Activated naive CD8-positive, alpha-beta T cell treated with anti-CD3 and anti-CD28 coated beads for 36 hours (primary cell): ENCODE data around the gene RBFOX1. TPM values are rescaled to one million over a fixed set of nuclear protein-coding genes. Genes with fewer than 3 reads are reported as not detected.

Source experiments
- DNase-seq: peaks from one replicate; pipeline ENCODE4 v3.0.0; 2021
- H3K27ac Mint-ChIP-seq: one replicate; pipeline ENCODE4 v1.8.0; 2022; ENCODE audit warnings: mild to moderate bottlenecking, moderate library complexity, mixed read lengths
- H3K27me3 Mint-ChIP-seq: one replicate; pipeline ENCODE4 v1.8.0; 2022; ENCODE audit warnings: mild to moderate bottlenecking, mixed read lengths
- H3K36me3 Mint-ChIP-seq: one replicate; pipeline ENCODE4 v1.8.0; 2021; ENCODE audit warnings: mild to moderate bottlenecking, mixed read lengths
- H3K4me1 Mint-ChIP-seq: one replicate; pipeline ENCODE4 v1.8.0; 2021; ENCODE audit warnings: mixed read lengths
- H3K4me3 Mint-ChIP-seq: one replicate; pipeline ENCODE4 v1.8.0; 2022; ENCODE audit warnings: mild to moderate bottlenecking, moderate library complexity, mixed read lengths
- H3K9me3 Mint-ChIP-seq: one replicate; pipeline ENCODE4 v1.8.0; 2022; ENCODE audit warnings: mixed read lengths
- total RNA-seq, 2 experiments: library from RNA; stranded (reverse); gene quantifications; one replicate each; pipeline ENCODE4 v1.2.3, GENCODE V29; 2021

RBFOX1 gene
- total RNA-seq, 2 experiments from 2014 or later = not detected

DNA sequence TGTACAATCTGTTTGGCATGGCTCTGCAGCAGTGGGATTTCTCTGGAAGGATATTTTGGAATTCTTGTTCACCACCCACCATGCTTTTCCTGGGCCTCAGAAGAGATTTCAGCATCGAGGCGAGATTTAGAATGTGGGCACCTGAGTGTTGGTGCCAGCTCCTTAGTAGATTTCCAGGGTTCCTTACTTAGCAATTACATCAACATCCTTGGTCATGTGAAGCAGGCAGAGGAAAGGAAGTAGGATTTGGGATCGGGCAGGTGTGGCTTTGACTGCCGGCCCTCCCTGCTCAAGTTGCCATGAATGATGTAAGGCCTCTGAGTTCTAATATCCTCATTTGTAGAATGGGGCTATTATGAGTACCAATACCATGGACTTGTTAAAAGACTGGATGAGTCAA is 13.1 kb upstream of the RBFOX1 start:
- no peaks in the 10 kb centered on the region for H3K36me3 Mint-ChIP-seq
- H3K9me3 Mint-ChIP-seq = peaks cover 7% of the 10 kb centered on the region
- H3K4me1 Mint-ChIP-seq = no peaks in the 10 kb centered on the region
- peaks cover 2% of the 10 kb centered on the region for H3K27me3 Mint-ChIP-seq
- H3K27ac Mint-ChIP-seq = no peak overlapping the region
- DNase-seq = no peak
- H3K4me3 Mint-ChIP-seq = no peak overlapping the region

DNA sequence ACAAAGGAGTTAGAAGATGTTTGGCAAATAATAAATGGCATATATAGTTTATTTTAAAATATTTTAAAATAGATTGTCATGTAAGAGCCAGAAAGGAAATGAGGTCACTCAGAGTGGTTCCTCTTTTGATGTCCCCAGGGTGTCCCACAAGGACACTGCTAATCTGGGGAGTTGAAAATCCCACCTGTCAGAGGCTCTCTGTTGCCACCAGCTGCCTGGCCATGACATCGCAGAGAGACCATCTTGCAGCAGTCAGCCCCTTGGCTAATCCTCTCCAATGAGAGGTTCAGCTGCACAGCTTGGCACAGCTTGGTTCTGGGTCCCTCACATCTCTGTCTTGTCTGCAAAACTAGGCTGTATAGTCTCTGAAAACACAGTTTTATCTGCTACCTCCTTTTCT is 11.0 kb upstream of the RBFOX1 start:
- H3K27me3 Mint-ChIP-seq = no peaks in the 10 kb centered on the region
- no peaks in the 10 kb centered on the region for H3K36me3 Mint-ChIP-seq
- H3K9me3 Mint-ChIP-seq = peaks cover 11% of the 10 kb centered on the region
- no peak overlapping the region for H3K4me3 Mint-ChIP-seq
- H3K27ac Mint-ChIP-seq = no peak overlapping the region
- H3K4me1 Mint-ChIP-seq = no peaks in the 10 kb centered on the region
- no peak for DNase-seq

DNA sequence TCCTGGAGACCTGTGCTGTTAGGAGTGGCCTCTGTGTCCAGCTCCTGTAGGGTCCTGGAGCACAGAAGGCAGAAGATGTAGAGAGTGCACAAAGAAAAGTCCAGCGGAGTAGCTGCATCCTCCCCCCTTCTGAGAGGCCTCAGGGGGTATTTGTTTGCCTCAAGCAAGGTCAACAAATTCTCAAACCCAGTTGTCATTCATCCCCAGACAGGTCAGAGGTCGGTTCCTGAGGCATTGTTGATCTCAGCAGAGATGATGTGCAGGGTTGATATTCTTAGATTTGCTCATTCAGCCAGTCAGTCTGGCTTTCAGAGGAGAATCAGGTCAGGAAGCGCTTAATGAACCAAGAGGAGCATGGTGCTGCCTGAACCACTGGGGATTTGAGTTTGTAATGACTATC is 8.3 kb upstream of the RBFOX1 start:
- no peak for DNase-seq
- peaks cover 12% of the 10 kb centered on the region for H3K9me3 Mint-ChIP-seq
- H3K4me1 Mint-ChIP-seq = no peaks in the 10 kb centered on the region
- H3K27ac Mint-ChIP-seq = no peak overlapping the region
- H3K36me3 Mint-ChIP-seq = no peaks in the 10 kb centered on the region
- H3K4me3 Mint-ChIP-seq = no peak overlapping the region
- no peaks in the 10 kb centered on the region for H3K27me3 Mint-ChIP-seq

DNA sequence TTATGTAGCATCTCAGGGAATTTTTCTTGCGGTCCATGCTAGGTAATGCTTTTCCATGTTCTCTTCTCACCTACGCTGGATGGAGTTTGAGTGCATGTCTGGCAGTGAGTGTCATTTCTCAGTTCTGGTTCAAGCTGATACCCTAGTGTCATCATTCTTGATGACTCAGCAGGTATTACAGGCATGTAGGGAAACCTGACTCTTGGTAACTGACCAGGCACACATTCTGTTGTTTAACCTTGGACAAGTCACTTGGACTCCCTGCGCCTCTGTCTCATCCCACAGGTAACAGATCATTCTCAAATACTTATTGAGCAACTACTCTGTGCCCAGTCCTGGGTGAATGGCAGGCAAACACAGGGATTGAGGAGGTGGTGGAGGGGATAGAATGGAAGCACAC is 6.8 kb upstream of the RBFOX1 start:
- no peaks in the 10 kb centered on the region for H3K4me1 Mint-ChIP-seq
- H3K27me3 Mint-ChIP-seq = no peaks in the 10 kb centered on the region
- peaks cover 9% of the 10 kb centered on the region for H3K9me3 Mint-ChIP-seq
- no peak overlapping the region for H3K27ac Mint-ChIP-seq
- DNase-seq = no peak
- no peaks in the 10 kb centered on the region for H3K36me3 Mint-ChIP-seq
- H3K4me3 Mint-ChIP-seq = no peak overlapping the region

DNA sequence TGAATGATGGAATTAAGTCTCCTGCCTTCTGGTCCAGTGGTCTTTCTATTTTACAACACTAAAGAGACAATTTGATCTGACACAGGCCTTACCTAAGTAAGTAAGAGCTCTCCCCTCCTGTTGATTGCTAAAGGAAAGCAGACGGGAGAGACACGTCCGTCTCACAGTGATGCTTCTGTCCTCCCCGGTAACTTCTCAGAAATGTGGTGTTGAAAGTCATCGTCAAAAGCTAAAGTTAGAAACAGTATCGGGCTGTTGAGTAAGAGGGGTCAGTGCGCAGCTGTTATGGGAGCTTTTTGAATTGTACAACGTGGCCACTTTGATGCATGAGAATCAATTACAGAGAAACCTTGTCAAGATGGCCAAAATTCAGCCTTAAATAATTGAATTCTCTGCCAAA is 1.9 kb upstream of the RBFOX1 start:
- Mint-ChIP-seq H3K36me3 (no peaks in the 10 kb centered on the region), H3K4me3 (no peak overlapping the region), H3K4me1 (no peaks in the 10 kb centered on the region), H3K27ac (no peak overlapping the region), H3K27me3 (no peaks in the 10 kb centered on the region), H3K9me3 (peaks cover 4% of the 10 kb centered on the region)
- DNase-seq = no peak

DNA sequence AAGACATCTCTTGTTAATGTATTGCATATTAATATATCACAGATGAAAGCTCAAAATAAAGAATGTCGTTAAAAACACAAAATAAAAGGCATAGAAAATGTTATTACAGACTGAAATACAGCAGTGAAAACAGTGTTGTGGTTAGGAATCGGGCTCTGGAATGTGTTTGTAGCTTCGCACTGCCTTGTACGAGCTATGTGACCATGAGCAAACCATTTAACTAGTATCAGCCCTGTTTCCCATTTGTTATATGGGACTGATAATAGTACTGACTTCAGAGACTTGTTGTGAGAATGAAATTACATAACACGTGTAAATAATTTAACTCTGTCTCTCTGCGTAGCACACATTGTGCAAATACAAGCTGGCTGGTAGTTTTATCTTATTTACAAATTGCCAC is 648 bp upstream of the RBFOX1 start:
- no peak for DNase-seq
- Mint-ChIP-seq H3K4me1 (no peaks in the 10 kb centered on the region), H3K4me3 (no peak overlapping the region), H3K27me3 (no peaks in the 10 kb centered on the region), H3K36me3 (no peaks in the 10 kb centered on the region), H3K27ac (no peak overlapping the region), H3K9me3 (peaks cover 2% of the 10 kb centered on the region)

DNA sequence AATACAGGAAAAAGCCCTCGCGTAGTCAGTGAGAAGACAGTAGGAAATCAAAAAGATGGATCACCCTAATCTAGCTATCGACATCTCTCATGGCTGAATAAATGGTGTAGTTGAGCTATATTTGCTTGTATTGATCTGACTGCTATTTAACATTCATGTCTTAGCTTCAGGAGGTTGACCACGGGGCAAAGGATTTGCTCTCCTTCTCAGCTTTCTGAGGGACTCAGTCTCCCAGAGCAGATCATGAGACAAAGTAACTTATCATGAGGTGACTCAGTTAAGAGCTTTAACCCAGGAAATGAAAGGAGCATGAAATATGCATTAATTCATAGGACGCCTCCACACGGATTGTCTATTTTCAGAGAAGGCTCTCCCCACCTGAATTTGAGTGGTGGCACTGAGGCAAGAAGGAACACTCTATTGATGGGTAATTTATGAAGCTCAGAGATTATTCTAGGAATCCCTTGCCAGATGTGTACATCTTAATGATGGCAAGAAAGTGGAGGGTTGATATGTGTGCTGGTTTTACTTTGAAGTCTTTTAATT is 608 bp downstream of the RBFOX1 start:
- no peak for DNase-seq
- no peak overlapping the region for H3K4me3 Mint-ChIP-seq
- H3K27me3 Mint-ChIP-seq = no peaks in the 10 kb centered on the region
- peaks cover 2% of the 10 kb centered on the region for H3K9me3 Mint-ChIP-seq
- H3K36me3 Mint-ChIP-seq = no peaks in the 10 kb centered on the region
- H3K27ac Mint-ChIP-seq = no peak overlapping the region
- H3K4me1 Mint-ChIP-seq = no peaks in the 10 kb centered on the region

DNA sequence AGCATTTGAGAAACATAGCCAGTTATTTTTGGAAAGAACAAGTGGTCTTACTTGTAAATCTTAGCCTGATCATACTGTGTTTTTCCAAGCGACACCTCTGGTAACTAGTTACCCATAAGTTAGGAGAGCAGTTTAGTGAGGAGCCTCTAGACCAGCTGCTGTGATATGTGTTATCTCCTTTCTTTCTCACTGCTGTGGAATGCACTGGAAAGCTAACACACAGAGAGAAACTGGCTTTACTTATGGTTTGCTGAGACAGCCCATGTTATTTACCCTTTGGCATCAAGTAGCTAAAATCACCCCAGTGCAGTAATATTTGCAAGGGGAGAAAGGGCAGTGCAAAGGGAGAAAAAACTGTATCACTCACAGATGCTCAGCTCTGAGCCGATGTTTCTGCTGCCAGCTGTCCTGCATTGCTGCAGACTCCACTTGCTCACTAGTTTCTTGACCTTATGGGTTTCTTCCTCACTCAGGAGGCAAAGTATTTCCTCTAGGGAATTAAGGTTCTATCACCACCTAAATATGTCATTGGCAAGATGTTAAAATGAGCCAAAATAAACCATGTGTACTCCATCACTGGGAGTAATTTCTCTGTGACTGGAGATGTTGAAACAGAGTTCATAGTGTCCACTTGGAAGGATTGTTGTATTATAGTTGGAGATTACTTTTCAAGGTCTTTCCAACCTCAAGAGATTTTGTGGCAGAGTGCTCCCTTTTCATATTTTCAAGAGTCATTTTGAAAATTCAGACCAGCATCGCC is 2.3 kb downstream of the RBFOX1 start:
- Mint-ChIP-seq H3K4me3 (no peak overlapping the region), H3K27me3 (no peaks in the 10 kb centered on the region), H3K4me1 (no peaks in the 10 kb centered on the region), H3K36me3 (no peaks in the 10 kb centered on the region), H3K27ac (no peak overlapping the region), H3K9me3 (no peaks in the 10 kb centered on the region)
- DNase-seq = no peak

DNA sequence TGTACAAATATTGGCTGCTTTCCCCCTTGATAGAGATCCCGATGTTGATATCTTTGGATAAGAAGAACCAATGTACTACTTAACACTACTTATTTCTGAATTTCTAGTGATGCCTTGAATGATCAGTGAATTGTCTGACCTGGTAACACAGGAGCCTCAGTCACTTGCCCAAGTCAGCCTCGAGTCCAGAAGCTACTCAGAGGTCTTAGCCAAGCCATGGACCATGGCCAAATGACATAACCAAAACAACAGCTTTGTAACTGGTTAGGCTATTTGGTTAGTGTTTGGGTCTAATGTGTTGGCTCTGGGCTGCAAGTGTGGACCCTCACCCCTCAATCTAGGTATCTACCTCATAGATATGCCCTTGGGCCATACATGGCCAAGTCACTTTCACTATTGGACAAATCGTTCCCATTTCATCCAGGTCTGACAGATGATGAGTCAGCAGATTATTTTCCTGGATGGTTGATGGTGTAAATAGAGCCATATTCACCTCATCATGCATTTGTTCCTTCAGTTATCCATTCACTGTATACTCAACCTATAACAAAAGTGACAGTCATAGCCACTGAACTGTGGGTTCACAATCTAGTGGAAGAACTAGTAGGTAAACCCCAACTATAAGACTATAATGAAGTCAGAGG is 3.5 kb downstream of the RBFOX1 start:
- Mint-ChIP-seq H3K4me3 (no peak overlapping the region), H3K27ac (no peak overlapping the region), H3K27me3 (no peaks in the 10 kb centered on the region), H3K9me3 (no peaks in the 10 kb centered on the region), H3K4me1 (no peaks in the 10 kb centered on the region), H3K36me3 (no peaks in the 10 kb centered on the region)
- no peak for DNase-seq

DNA sequence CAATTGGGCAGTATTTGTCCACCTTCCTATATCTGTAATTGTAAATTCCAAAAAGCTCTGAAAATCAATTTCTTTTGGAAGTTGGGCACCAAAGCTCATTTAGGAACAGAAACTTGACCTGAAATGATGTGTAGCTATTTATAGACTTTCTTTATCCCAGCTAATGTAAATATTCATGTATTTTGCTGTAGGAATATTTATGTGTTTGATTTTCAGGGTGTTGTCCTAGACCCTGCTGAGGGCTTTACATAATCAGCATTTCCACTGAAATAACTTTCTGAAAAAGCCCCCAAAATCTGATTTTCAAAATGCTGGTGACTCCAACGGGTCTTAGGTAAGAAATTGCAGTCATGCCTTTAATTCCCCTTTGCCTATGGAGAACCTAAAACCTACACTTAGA is 4.1 kb downstream of the RBFOX1 start:
- no peak for DNase-seq
- H3K9me3 Mint-ChIP-seq = no peaks in the 10 kb centered on the region
- no peak overlapping the region for H3K4me3 Mint-ChIP-seq
- no peaks in the 10 kb centered on the region for H3K27me3 Mint-ChIP-seq
- no peak overlapping the region for H3K27ac Mint-ChIP-seq
- no peaks in the 10 kb centered on the region for H3K36me3 Mint-ChIP-seq
- H3K4me1 Mint-ChIP-seq = no peaks in the 10 kb centered on the region

DNA sequence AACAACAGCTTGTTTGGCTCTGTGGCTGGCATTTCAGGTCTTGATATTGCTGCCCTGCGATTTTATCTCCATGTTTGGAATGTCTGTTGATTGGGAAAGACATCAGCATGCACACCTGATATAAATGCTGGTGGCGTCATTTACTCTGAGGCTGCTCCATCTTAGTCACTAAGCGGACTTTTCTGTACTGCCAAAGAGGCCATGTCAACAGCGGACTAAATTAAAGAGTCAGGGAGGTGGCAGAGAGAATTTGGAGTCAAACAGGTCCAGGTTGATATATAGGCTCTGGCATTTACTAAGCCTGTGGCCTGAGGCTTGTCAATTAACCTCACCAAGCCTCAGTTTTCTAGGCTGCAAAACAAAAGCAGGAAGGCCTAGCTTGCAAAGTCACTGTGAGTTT is 6.2 kb downstream of the RBFOX1 start:
- no peaks in the 10 kb centered on the region for H3K4me1 Mint-ChIP-seq
- no peaks in the 10 kb centered on the region for H3K36me3 Mint-ChIP-seq
- no peak overlapping the region for H3K27ac Mint-ChIP-seq
- H3K27me3 Mint-ChIP-seq = no peaks in the 10 kb centered on the region
- DNase-seq = no peak
- H3K4me3 Mint-ChIP-seq = no peak overlapping the region
- H3K9me3 Mint-ChIP-seq = peaks cover 1% of the 10 kb centered on the region

DNA sequence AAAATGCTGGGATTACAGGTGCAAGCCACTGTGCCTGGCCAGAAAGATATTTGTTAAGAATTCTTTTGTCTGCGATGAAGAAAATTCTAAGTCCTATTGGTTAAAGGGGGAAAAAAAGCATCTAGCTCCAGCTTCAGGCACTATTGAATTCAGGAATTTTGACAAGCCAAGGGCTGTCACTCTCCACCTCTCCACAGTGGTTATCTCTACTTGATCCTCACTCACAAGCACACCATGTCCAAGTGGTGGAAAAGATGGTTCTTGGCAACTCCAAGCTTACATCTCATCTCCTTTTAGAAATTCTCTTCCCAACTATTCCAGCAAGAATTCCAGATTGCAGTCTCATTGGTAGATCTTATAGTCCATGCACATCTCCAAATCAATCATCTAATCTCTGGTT is 7.1 kb downstream of the RBFOX1 start:
- no peak for DNase-seq
- Mint-ChIP-seq H3K4me1 (no peaks in the 10 kb centered on the region), H3K36me3 (no peaks in the 10 kb centered on the region), H3K27ac (no peak overlapping the region), H3K4me3 (no peak overlapping the region), H3K27me3 (no peaks in the 10 kb centered on the region), H3K9me3 (peaks cover 1% of the 10 kb centered on the region)

DNA sequence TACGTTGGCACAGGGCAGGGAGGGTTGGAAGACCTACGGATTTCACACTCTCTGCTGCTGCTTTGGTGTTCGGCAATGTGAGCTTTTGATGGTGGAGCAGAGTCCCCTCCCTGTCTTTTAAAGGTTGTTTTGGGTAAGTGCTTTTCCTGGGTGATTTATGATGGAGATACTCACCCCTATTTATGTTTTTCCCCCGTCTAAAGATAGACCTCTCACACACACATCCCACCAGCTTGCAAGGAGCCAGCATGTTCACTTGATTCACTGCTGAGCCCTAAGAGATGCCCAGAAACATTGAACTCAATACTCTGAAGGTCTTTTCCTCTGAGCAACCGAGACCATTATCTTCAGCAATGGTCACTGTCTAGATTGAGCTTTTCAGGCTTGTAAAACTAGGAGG is 8.3 kb downstream of the RBFOX1 start:
- Mint-ChIP-seq H3K27ac (no peak overlapping the region), H3K4me1 (no peaks in the 10 kb centered on the region), H3K27me3 (no peaks in the 10 kb centered on the region), H3K36me3 (no peaks in the 10 kb centered on the region), H3K4me3 (no peak overlapping the region), H3K9me3 (peaks cover 1% of the 10 kb centered on the region)
- DNase-seq = no peak

DNA sequence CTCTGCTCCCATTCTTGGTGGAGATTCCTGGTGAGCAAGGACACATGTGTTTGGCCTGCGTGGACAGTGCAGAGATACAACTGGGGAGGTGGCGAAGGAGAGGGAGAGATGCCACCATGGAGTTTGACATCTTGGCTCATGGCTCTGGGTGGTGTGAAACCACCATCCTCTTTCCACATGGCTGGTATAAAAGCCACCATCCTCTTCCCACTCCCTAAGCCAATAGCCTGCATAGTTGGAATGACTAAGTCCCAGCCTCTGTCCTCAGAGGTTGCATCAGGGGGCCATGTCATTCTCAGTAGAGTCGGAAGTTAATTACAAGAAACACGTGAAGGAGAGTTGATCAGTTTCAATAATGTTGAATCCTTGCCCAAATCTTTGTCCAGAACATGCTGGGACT is 10.0 kb downstream of the RBFOX1 start:
- H3K36me3 Mint-ChIP-seq = no peaks in the 10 kb centered on the region
- no peaks in the 10 kb centered on the region for H3K27me3 Mint-ChIP-seq
- H3K4me3 Mint-ChIP-seq = no peak overlapping the region
- H3K27ac Mint-ChIP-seq = no peak overlapping the region
- peaks cover 7% of the 10 kb centered on the region for H3K9me3 Mint-ChIP-seq
- DNase-seq = no peak
- H3K4me1 Mint-ChIP-seq = no peaks in the 10 kb centered on the region

DNA sequence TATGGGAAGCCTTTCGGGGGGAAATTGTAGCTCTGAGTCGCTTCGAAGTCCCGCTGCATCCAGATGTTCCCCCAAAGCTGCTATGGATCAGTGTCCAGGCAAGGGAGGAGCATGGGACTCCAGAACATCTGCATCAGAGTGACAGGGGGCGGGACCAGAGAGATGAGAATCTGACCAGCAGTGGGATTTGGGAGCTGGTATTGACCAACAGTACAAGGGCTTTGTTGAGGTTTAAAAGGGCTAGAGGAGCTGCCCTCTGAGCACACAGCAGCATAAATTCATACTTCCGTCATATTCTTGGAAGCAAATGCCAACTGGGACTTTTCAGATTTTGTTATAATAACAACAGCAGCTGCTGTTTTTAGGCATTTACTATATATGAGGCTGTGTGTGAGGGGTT is 10.6 kb downstream of the RBFOX1 start:
- Mint-ChIP-seq H3K36me3 (no peaks in the 10 kb centered on the region), H3K9me3 (peaks cover 7% of the 10 kb centered on the region), H3K4me1 (no peaks in the 10 kb centered on the region), H3K27me3 (no peaks in the 10 kb centered on the region), H3K27ac (no peak overlapping the region), H3K4me3 (no peak overlapping the region)
- DNase-seq = no peak
